Measurements from ENCODE around the gene GCK.

GCK gene

DNA sequence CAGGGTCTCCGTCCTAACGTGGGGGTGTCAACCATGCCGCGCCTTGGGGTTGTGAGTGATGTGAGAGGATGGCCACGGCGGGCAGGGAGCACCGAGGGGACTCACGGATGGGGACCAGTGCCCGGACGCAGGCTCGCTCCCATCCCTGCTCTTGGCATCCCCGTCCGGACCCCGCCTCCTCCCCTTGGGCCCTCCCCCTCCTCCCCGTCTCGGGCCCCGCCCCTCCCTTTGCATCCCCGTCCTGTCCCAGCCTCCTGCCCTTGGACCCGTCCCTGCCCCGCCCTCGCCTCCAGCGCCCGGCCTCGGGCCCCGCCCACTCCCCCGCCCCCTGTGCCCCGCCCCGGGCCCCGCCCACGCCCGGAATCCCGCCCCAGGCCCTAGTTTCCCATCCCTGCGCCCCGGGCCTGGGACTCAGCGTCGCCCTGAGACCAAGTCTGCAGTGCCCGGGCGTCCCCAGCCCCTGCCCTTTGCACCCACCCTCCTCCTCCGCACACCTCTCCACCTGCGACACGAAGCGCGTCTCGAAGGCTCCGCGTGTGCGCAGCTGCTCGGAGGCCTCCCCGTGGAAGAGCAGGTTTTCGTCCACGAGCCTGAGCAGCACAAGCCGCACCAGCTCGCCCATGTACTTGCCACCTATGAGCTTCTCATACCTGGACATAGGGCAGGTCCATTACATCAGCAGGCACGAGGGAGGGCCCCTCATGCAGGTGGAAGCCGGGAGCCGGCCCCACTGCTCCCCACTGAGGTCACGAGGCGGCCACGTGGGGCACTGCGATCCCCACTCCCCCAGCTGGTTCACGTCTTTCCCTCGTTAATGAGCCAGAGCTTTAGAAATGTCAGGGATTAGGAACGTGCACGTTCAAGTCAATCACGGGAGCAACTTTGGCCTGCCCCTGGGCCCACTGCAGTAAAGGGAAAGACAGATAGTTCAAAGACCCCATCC, 43.0 kb downstream of the GCK start:
- TF ChIP-seq, protein P1, sequence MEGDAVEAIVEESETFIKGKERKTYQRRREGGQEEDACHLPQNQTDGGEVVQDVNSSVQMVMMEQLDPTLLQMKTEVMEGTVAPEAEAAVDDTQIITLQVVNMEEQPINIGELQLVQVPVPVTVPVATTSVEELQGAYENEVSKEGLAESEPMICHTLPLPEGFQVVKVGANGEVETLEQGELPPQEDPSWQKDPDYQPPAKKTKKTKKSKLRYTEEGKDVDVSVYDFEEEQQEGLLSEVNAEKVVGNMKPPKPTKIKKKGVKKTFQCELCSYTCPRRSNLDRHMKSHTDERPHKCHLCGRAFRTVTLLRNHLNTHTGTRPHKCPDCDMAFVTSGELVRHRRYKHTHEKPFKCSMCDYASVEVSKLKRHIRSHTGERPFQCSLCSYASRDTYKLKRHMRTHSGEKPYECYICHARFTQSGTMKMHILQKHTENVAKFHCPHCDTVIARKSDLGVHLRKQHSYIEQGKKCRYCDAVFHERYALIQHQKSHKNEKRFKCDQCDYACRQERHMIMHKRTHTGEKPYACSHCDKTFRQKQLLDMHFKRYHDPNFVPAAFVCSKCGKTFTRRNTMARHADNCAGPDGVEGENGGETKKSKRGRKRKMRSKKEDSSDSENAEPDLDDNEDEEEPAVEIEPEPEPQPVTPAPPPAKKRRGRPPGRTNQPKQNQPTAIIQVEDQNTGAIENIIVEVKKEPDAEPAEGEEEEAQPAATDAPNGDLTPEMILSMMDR (IDR thresholded peaks at IDR 0.05): no peak
- Histone ChIP-seq H3K4me3 (peak overlapping the region; percentile 57 to 70), H3K9me3 (no peaks in the 10 kb centered on the region), H3K27ac (peak overlapping the region; percentile 44 to 49), H3K36me3 (no peaks in the 10 kb centered on the region), H3K4me1 (peaks cover 0 to 19% (median 14%) of the 10 kb centered on the region in 4 donors), H3K27me3 (no peaks in the 10 kb centered on the region)
- intact Hi-C loops (cut with DNase I; ENCODE audit: low total_unique reads): no loop called here
- peak; percentile 67 to 91 for DNase-seq

DNA sequence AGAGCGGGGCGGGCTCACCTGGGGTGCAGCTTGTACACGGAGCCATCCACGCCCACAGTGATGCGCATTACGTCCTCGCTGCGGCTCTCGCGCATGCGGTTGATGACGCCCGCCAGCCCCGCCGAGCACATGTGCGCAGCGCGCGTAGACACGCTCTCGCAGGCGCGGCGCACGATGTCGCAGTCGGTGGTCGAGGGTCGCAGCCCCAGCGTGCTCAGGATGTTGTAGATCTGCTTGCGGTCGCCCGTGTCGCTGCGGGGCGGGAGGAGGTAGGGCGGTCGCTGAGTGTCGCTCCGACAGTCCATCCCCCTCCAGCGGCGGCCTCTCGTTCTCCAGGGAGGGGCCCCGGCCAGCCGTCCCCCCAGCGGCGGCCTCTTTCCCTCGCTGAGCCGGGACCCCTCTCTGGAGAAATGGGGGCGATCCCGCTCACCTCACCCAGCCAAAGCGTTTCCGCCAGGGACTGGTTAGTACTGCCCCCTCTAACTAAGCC, 43.7 kb downstream of the GCK start:
- Histone ChIP-seq H3K27me3 (no peaks in the 10 kb centered on the region), H3K4me3 (peak overlapping the region; percentile 57 to 70), H3K9me3 (no peaks in the 10 kb centered on the region), H3K27ac (peak overlapping the region; percentile 44 to 49), H3K4me1 (peaks cover 0 to 19% (median 14%) of the 10 kb centered on the region in 4 donors), H3K36me3 (no peaks in the 10 kb centered on the region)
- no peak for DNase-seq
- intact Hi-C loops (cut with DNase I; ENCODE audit: low total_unique reads): no loop called here
- TF ChIP-seq, protein P1 (IDR thresholded peaks at IDR 0.05): no peak

DNA sequence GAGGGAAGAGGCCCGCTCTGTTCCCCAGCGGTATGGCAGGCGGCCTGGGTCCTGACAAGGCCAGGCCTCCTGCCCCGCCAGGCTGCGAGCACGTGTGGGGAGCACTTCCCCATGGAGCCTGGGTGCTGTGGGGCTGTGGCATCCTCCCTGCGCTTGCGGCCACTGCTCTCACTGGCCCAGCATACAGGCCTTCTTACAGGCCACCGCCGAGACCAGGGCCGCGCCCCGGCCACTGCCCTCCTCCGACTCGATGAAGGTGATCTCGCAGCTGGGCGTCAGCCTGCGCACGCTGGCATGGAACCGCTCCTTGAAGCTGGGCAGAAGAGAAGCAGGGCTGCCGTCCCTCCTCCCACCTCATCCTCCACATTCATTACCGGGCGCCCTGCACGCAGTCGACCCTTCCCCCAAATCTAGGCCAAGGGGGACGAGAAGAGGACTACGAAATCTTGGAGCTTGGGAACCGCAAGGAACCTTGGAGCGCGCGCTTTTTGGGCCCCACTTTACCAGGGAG, 44.2 kb downstream of the GCK start:
- no peaks in the 10 kb centered on the region for H3K9me3 ChIP-seq
- no peaks in the 10 kb centered on the region for H3K27me3 ChIP-seq
- H3K4me3 ChIP-seq: peak overlapping the region; percentile 57 to 70
- TF ChIP-seq, protein P1 (IDR thresholded peaks at IDR 0.05): no peak
- H3K27ac ChIP-seq: peak overlapping the region; percentile 44 to 49
- H3K4me1 ChIP-seq: peaks cover 0 to 19% (median 14%) of the 10 kb centered on the region in 4 donors
- H3K36me3 ChIP-seq: no peaks in the 10 kb centered on the region
- intact Hi-C loops (cut with DNase I; ENCODE audit: low total_unique reads): no loop called here
- peak; percentile 17 to 59 for DNase-seq

DNA sequence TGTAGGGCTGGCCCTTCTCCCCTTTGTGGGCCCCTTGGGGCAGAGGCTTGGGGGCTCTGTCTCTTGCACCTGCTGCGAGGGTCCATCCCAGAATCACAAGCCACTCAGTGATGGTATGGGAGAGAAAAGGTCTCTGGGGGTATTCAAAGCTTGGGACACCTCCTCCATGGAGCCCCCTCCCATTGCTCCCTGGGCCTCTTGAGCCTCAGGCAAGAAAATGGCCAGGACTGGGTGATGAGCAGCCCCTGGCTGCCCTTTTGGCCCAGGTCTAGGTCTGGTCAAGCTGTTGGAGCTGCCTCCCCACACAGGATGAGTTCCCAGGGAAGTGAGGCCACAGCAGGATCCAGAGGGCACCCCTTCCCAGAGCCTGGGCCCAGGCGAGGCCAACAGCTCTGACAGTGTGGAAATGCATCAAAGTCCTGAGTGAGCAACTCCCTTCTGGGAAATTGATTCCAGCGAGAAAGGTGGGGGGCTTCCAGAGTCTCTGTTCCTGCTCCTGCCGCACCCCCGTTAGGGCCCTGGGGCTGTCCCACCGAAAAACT, 44.7 kb downstream of the GCK start:
- Histone ChIP-seq H3K4me3 (no peak overlapping the region), H3K27me3 (no peaks in the 10 kb centered on the region), H3K27ac (no peak overlapping the region), H3K4me1 (peaks cover 0 to 19% (median 14%) of the 10 kb centered on the region in 4 donors), H3K36me3 (no peaks in the 10 kb centered on the region), H3K9me3 (no peaks in the 10 kb centered on the region)
- intact Hi-C loops (cut with DNase I; ENCODE audit: low total_unique reads): no loop called here
- peak; percentile 14 to 53 for DNase-seq
- TF ChIP-seq, protein P1 (IDR thresholded peaks at IDR 0.05): no peak

DNA sequence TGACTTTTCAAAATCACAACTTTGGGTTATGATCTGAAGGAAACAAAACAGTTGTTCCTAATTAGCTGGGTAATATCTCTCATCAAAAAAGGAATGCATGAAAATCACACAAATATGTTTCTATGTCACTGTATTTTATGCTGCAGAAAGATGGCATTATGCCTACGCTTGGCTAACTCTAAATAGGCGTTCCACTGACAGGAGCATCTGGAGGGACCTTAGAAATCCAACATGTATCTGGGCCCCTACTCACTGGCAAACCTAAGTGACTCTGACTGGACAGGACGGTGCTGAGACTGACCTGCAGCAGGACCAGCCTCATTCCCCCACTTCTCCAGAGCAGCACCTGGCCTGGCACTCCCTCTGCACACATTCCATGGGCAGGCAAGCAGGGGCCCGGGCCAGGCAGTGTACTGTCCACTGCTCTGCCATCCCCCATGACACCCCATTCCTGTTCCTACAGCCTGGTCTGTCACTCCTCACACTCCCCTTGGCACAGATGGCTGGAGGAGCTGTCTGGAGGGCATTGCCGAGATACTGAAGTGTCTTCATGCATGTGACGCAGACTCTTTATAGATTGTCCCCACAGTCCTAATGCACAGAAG, 45.5 kb downstream of the GCK start:
- H3K4me1 ChIP-seq: peaks cover 0 to 19% (median 14%) of the 10 kb centered on the region in 4 donors
- intact Hi-C loops (cut with DNase I; ENCODE audit: low total_unique reads): no loop called here
- peak; percentile 16 to 51 for DNase-seq
- no peak overlapping the region for H3K4me3 ChIP-seq
- TF ChIP-seq, protein P1 (IDR thresholded peaks at IDR 0.05): no peak
- H3K36me3 ChIP-seq: no peaks in the 10 kb centered on the region
- no peaks in the 10 kb centered on the region for H3K9me3 ChIP-seq
- H3K27me3 ChIP-seq: no peaks in the 10 kb centered on the region
- no peak overlapping the region for H3K27ac ChIP-seq

Data from tibial artery (tissue), 4 donors.